NB4 (cell line): ENCODE results near the gene EIF5A.

Experiments
- MAX ChIP-seq: IDR thresholded peaks from 2 replicates; pipeline ENCODE4 v1.6.1; 2011; ENCODE audit warnings: low read depth, low read length
- POLR2A ChIP-seq: IDR thresholded peaks from 2 replicates; pipeline ENCODE4 v1.6.1; 2011; ENCODE audit warnings: mild to moderate bottlenecking; ENCODE audit not compliant: insufficient read length; ENCODE audit errors: extremely low read depth
- TF ChIP-seq, protein P1 (sequence below): IDR thresholded peaks from one replicate; pipeline ENCODE4 v1.5.1; 2012; ENCODE audit warnings: low read depth, low read length

- TF ChIP-seq POLR2A, result no peak
- TF ChIP-seq, protein P1, sequence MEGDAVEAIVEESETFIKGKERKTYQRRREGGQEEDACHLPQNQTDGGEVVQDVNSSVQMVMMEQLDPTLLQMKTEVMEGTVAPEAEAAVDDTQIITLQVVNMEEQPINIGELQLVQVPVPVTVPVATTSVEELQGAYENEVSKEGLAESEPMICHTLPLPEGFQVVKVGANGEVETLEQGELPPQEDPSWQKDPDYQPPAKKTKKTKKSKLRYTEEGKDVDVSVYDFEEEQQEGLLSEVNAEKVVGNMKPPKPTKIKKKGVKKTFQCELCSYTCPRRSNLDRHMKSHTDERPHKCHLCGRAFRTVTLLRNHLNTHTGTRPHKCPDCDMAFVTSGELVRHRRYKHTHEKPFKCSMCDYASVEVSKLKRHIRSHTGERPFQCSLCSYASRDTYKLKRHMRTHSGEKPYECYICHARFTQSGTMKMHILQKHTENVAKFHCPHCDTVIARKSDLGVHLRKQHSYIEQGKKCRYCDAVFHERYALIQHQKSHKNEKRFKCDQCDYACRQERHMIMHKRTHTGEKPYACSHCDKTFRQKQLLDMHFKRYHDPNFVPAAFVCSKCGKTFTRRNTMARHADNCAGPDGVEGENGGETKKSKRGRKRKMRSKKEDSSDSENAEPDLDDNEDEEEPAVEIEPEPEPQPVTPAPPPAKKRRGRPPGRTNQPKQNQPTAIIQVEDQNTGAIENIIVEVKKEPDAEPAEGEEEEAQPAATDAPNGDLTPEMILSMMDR, result peak; percentile 70
- TF ChIP-seq MAX, result peak; percentile 83
These were observed 26.8 kb upstream of the EIF5A start for GRCh38 chr17:7280519-7281073.
